Stimulated activated naive CD8-positive, alpha-beta T cell treated with anti-CD3 and anti-CD28 coated beads, Interleukin-15, Interleukin-2, amounts not matched to agents 100 U/mL and 50 U/mL, for 24 hours (primary cell): ENCODE results near the gene EXOC2.

Experiments
- ATAC-seq: fragments of 150-1000 bp; cut with Tn5 transposase; one replicate; pipeline ENCODE4 v1.10.0; 2021
- DNase-seq: peaks from one replicate; pipeline ENCODE4 v3.0.0; 2021

Gene EXOC2, protein sequence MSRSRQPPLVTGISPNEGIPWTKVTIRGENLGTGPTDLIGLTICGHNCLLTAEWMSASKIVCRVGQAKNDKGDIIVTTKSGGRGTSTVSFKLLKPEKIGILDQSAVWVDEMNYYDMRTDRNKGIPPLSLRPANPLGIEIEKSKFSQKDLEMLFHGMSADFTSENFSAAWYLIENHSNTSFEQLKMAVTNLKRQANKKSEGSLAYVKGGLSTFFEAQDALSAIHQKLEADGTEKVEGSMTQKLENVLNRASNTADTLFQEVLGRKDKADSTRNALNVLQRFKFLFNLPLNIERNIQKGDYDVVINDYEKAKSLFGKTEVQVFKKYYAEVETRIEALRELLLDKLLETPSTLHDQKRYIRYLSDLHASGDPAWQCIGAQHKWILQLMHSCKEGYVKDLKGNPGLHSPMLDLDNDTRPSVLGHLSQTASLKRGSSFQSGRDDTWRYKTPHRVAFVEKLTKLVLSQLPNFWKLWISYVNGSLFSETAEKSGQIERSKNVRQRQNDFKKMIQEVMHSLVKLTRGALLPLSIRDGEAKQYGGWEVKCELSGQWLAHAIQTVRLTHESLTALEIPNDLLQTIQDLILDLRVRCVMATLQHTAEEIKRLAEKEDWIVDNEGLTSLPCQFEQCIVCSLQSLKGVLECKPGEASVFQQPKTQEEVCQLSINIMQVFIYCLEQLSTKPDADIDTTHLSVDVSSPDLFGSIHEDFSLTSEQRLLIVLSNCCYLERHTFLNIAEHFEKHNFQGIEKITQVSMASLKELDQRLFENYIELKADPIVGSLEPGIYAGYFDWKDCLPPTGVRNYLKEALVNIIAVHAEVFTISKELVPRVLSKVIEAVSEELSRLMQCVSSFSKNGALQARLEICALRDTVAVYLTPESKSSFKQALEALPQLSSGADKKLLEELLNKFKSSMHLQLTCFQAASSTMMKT

DNA sequence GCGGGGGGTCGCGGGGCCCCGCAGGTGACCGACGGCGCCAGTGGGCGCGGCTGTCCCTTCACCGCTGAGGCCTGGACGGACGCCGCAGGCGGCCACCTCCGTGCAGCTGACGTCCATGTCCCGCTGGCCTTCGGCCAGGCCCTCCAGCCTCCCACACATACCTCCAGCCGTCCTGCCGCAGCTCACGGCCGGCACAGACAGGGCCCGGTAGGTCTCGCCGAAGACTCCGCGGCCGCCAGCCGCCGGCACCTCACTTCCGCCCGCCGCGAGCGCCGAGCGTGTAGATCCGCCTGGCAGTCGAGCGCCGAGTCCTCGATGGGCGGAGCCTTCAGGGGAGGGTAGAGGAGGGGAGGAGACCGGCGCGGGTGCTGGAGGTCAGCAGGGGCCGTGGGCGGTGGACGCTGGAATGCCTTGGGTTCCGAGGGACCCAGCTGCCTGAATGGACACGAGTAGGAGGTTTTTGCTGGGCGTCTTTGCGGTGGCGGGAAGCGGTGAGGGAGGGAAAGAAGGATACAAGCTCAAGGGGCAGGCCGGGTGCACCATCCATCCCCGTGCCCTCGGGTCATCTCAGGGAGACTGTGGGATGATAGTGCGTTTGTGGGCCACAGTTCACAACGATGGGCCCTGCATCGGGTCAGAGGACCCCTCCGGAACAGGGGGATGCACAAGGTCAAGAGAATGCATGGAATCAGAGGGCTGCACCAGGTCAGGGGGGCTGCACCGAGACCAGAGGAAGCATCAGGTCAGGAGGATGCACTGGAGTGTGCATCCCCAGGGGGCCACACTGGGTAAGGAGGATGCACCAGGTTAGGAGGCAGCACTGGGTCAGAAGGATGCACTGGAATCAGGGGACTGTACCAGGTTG is at the start of gene EXOC2:
Gene EXOC2 (minus strand): TSS at position 282 of the 865 bp plus-strand sequence. CDS start 55,321 bp downstream, outside the sequence.
- peak; percentile 89 for DNase-seq
- ATAC-seq = peak; percentile 95

DNA sequence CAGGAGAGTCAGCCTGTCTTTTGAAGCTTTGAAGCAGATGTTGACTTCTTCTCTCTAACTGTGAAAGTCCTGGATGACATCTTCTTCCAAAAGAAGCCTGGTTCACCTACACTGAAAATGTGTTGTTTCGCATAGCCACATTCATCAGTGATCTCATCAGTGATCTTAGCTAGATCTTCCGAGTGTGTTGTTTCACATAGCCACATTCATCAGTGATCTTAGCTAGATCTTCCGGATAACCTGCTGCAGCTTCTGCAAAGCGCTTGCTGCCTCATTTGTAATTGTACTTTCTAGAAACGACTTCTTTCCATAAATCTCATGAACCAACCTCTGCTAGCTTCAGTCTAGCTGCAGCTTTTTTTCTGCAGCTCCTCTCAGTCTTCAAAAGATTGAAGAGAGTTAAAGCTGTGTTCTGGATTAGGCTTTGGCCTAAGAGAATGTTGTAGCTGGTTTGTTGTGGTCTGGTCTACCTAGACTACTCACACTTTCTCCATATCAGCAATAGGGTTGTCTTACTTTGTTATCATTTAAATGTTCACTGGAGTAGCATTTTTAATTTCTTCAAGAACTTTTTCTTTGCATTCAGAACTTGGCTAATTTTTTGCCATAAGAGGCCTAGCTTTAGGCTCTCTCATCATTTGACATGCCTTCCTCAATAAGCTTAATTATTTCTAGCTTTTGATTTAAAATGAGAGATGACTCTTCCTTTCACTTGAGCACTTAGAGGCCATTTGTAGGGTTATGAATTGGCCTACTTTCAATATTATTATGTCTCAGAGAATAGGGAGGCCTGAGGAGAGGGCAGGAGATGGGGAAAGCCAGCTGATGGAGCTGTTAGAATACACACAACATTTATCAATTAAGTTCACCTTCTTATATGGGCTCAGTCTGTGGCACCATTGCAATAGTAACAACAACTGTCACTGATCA is 48.7 kb upstream of the EXOC2 start:
- ATAC-seq (no peak), DNase-seq (no peak)

DNA sequence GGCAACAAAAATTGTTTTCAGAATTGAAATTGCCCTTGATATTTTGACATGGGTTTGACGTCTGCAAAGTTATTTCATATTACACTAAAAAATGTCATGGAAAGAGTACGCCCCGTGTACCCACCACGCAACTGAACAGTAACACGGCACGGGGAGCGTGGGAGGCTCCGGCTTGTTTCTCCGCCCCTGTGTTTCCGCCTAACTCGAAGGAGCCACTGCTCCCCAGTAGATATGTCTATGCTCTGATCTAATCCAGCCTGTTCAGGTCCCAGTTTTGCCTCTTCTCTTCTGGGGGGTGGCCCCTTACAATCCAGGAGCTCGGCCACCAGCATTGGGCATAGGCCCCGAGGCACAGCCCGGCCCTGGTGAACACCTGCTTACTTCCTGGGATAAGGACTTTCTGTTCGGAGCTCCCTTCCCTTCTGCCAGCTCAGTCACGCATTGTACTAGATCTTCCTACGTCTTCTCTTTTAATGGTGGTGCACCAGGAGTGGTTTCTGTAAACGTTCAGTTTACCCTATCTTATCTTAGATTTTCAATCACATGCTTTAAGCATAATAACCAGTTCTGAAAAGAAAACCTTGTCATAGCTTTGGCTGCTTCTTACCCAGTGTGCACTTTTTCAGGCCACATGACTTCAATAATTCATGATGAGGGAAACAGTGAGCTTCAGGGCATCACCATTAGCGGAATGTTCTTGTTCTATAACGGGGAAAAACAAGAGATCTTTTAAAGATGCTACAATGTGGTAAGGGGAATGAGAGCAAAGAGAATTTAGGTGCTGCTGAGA is 43.9 kb upstream of the EXOC2 start:
- ATAC-seq (no peak), DNase-seq (no peak)

DNA sequence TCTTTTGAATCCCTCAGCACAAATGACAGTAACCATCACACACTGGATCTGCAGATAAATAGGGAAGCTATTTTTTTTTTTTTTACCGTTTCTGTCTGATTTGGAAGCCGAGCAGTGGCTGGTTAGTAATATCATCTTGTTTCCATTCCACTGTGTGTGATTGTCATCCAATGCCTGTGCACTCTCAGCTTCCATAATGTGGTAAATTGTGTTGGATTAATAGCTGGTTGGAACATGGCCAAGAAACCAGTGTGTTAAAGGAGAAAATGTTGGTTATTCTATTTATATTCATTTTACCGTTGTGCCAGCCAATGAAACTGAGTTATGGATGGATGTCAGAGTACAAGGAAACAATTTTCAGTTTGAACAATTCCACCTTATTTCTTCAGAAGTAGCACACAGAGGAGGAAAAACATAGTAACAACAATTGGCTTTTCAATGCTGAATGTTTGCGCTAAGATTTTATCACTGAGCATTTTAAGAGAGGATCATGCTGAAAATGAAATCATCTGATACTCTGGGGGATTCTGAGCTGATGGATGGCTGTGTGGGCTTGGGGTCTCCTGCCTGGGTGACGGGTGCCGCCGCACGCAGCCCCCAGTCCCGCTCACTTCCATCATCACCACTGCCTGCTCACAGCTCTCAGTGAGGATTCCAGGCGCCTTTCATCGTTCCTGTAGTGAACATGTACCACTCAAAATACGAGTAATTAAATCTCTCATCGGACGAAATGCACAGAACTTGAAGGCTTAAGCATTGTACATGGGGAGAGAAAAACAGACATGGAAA is 40.7 kb upstream of the EXOC2 start:
- DNase-seq = no peak
- ATAC-seq = no peak

DNA sequence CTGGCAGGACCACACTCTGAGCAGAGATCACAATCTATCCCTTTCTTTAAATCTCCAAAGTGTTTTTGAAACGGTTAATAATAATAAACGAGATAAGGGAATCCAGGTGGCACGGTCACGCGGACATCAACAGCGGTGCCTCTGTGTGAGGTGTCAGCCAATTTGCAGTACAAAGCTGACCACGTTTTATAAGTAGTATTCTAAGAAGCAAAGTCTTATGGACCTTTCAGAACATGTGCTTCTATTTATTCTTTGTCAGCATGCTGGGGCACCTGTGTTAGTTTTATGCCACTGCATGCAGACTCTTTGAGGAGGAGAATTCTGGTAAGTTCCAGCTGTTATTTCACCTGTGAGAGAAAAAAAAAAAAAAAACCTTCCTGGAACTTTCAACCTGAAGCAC is 39.0 kb upstream of the EXOC2 start:
- DNase-seq (no peak), ATAC-seq (no peak)

DNA sequence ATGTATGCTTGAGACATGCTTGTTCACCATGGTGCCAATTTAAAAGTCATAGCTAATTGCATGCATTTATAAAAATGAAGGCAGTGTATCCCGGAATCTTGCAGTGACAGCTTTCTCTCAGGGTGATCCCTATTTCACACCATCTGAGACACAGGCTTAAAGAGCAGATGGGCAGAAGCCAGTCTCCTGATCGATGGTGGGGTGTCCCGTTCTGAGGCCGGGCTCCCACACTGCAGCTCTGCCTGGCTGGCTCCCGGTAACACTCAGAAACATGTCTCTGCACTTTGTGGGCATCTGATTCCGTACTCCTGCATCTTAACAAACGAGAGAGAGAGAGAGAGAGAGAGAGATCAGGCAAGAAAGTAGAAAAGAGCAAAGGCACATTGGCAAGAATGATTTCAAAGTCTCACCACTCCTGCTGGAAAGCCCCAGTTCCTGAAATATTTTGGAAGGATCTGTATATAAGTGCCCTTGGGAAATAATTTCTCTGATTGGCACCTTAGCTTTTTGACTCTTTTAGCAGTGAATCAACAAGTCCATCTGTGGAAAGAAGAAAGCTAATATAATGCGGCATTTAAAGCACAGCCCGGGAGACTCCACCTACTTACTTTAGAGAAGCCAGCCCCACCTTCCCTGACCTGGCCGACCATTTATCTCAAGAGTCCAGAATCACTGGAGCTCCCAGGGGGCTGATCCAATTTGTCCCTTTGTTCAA is 36.8 kb upstream of the EXOC2 start:
- ATAC-seq (no peak), DNase-seq (no peak)

DNA sequence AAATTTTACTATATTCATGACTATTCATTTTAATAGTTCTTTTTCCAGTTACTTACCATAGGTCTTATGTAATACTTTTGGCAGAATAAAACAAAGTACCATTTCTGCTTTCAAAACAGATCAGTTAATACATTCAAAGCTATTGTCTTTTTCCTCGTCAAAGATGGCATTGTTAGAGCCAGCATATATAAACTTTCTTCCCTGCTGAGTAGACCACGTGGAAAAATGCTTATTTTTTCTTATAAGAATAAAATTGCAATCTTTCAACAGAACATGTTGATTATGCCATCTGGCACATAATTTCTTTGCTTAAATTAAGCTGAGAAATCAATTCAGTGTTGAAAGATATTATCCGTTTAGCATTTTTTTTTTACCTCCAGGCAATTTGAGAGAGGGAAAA is 34.9 kb upstream of the EXOC2 start:
- no peak for ATAC-seq

DNA sequence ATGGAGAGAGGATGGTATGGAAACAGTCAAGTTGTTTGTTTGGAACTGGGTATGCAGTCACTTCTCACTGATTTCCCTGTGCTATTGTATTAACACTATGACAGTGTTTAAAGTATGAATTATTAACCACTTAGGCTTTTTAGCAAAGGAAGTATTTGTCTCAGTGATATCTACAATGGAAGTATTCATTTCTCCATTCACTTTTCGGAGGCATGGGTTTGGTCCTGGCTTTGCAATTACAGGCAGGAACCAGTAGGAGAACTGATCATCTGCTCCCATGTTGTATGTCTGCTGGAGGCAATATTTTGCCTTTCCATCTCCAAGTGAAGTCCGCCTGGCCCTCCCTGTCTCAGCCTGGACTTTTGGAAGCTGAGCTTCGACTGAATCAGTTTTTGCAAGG is 30.6 kb upstream of the EXOC2 start:
- ATAC-seq = no peak
- DNase-seq = no peak

More for the DNA sequence above, 34.9 kb upstream of the EXOC2 start:
- no peak for DNase-seq

DNA sequence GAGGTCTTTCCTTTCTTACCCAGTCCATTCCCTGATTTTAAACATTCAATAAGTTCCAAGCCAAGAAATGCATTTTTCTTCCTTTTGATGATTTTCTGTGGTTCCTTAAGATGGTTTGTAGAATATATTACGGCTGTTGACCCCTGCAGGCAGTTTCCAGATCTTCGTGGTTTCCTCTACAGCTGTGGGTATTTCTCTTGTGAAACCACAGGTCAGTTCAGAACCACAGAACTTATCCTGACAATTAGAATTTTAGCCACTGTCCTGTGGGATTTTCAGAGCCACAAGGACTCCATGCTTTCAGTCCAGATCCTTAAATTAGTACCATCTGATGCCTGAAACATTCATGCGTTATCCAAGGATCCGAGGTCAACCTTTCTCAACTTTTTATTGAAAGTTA is 29.7 kb upstream of the EXOC2 start:
- DNase-seq (no peak), ATAC-seq (no peak)

DNA sequence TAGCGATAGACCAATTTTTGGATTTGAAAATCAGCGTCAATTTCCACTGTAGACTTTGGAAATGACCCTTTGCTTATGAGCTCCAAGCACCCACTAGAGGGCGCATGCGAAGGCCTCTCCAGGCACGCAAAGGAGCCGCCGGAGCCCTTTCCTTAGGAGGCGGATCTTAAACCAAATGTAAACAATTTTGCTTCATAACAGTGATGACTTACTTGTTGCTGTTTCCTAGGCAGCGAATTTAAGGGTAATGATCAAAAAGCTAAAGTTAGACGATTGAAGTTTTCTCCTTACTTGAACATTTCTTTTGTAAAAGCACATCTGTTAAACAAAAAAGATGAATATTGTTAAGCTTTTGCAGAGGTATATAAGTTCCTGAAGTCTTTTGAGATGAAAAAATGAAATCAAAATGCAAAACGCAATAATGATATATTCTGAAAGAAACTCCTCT is 29.2 kb upstream of the EXOC2 start:
- ATAC-seq = peak; percentile 81
- peak; percentile 84 for DNase-seq

DNA sequence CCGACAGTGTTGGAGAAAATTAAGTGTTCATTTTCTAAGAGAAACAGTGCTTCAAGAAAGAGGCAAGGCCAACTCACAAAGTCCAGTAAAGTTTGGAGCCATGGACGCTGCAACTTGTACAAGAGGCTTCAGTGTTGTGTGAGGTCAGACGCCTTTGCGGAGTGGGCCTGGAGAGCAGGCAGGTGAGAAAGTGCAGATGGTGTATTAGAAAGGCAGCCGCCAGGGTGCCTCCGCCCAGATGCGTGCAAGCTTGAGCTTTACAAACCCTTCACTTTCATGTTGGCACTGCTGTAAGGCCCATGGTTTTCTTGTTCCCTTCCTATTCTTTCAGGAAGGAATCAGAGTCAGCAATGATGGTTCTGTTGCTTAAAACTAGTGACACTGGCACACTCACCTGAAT is 25.4 kb upstream of the EXOC2 start:
- no peak for DNase-seq

DNA sequence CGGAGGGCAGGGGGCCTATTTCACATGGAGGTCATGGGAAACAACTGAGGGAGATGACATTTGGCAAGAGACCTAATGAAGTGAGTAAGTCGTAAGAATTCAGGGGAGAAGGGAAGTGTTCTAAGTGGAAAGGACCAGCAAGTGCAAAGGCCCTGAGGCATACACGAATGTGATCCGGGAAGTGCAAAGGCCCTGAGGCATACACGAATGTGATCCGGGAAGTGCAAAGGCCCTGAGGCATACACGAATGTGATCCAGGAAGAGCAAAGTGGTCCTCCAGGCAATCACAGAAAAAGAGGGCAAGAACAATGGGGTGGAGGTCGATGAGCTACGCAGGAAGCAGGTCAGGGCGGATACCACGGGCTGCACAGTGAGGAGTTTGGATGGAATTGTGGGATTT is 24.2 kb upstream of the EXOC2 start:
- DNase-seq = no peak
- no peak for ATAC-seq

More for the DNA sequence above, 25.4 kb upstream of the EXOC2 start:
- ATAC-seq = no peak

DNA sequence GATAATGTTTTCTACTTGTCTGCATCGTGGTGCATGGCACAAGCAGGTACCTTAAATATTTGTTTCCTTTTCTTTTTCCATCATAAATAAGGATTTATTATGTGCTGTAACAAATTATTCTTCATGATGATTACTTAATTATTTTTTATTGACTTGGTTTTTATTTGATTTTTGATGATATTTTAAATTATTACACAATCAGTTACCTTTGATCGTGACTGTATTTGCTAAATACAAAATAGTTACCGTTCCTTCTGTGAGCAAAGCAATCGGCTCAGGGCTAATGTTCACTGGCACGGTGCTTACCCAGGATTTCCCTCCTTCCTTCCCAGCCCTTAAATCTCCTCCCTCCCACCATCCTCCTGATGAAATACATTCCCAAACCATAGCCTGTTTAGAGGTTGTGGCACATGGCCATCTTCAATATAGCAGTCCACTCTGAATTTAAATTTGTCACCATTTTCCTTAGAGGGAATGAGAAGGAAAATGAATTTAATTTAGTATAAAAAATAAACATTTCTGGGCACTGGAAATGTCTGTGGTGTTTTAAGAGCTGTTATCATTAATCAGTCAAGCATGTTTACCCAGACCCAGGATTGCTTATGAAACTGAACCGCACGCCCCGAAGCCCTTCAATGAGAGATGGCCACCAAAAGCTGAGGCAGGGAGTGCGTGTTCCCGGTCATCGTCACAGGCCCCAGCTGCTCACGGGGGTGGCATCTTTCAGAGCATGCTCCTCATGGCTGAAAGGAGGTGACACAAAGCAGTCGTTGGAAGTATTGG is 23.0 kb upstream of the EXOC2 start:
- no peak for DNase-seq
- ATAC-seq = no peak

DNA sequence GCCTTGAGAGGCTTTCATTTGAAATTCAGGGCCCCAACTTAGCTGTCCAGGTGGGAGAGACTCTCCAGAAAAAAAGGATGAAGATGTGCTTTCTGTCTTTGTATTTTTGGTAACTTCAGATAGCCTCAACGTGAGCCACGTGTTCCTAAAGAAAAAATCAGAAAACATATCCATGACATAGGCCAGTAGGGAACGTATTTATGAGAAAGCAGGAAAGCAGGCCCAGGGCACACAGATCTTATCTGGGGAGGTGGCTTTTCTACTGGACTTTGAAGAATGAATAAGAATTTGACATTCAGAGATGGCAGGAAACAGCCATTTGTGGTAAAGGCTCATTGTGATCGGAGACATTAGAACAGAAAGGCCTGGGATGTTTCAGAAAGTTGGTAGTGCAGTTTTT is 21.2 kb upstream of the EXOC2 start:
- ATAC-seq (no peak), DNase-seq (no peak)

DNA sequence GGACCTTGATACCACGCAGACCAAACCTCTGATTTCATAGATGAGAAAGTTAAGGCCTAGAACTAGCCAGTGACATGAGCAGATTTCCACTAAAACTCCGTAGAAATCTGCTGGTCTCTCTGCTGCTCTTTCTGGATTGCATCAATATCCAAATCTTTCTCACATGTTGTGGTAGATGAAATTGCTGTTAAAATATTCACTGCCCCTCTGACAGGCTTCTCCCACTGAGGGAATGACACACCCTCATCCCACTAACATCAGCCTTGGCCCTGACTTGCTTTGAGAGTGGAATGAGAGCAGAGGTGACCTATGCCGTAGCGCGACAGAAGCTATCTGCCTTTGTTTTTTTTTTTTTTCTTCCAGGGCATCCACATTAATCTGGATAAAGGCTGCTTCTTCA is 20.4 kb upstream of the EXOC2 start:
- ATAC-seq (no peak), DNase-seq (no peak)

DNA sequence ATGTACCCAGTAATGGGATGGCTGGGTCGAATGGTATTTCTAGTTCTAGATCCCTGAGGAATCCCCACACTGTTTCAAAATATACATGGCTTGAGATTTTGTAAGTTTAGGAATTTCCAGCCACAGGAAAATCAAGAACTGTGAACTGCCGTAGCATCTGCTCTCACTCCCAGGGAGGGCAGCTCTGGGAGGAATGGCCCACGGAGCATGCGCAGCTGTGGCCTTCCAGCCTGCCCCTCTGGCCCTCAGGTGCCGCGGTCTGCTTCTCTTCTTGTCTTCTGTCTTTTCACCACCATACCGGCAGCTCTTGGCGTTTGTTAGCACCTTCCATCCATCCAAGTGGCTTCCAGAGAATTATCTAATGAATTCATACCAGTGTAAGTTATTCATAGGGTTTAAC is 19.9 kb upstream of the EXOC2 start:
- no peak for DNase-seq
- no peak for ATAC-seq

DNA sequence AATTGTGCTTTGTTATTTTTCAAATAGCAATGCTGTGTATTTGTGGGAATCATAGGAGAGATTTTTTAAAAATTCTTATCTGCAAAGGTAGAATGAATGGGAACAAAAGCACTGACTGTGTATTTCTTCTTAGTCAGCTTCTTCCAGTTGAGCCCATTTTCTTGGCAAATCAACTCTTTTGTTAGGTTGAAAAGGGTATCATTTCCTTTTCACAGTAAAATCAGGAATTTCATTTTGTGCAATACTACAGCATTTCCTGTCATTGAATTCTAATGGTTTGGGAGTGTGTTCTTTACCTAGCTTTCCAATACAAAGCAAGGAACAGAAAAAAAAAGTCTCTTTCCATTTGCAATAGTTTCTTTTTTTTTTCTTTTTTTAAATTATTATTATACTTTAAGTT is 19.0 kb upstream of the EXOC2 start:
- DNase-seq (no peak), ATAC-seq (no peak)
